H9 (cell line): ENCODE measurements around the gene TNIP1. TPM values are rescaled to one million over a fixed set of nuclear protein-coding genes. Genes with fewer than 3 reads are reported as not detected.

Experiments
- DNase-seq: peaks from one replicate; pipeline ENCODE4 v3.0.0-alpha.2; 2017
- H2AFZ ChIP-seq: one replicate; pipeline ENCODE4 v1.6.1; 2013; ENCODE audit warnings: mild to moderate bottlenecking, low read length, control low read depth, moderate library complexity
- H2AK5ac ChIP-seq: 2 replicates; pipeline ENCODE4 v1.6.1; 2013; ENCODE audit warnings: low read length, control low read depth, mixed read lengths; ENCODE audit not compliant: insufficient read length
- H2BK120ac ChIP-seq: one replicate; pipeline ENCODE4 v1.6.1; 2013; ENCODE audit warnings: low read depth, mild to moderate bottlenecking, low read length, control low read depth, inconsistent platforms; ENCODE audit not compliant: poor library complexity, severe bottlenecking
- H2BK12ac ChIP-seq: 2 replicates; pipeline ENCODE4 v1.6.1; 2013; ENCODE audit warnings: low read length, control low read depth, mixed read lengths, low read depth; ENCODE audit not compliant: insufficient read length
- H2BK15ac ChIP-seq: 2 replicates; pipeline ENCODE4 v1.6.1; 2013; ENCODE audit warnings: low read depth, low read length, control low read depth
- H2BK20ac ChIP-seq: one replicate; pipeline ENCODE4 v1.6.1; 2013; ENCODE audit warnings: low read depth, mild to moderate bottlenecking, low read length, control low read depth, inconsistent platforms; ENCODE audit not compliant: poor library complexity, severe bottlenecking
- H2BK5ac ChIP-seq: 2 replicates; pipeline ENCODE4 v1.6.1; 2013; ENCODE audit warnings: low read length, control low read depth, mixed read lengths; ENCODE audit not compliant: insufficient read length
- H3K14ac ChIP-seq: 2 replicates; pipeline ENCODE4 v1.6.1; 2013; ENCODE audit warnings: low read length, control low read depth; ENCODE audit not compliant: insufficient read depth
- H3K18ac ChIP-seq: 2 replicates; pipeline ENCODE4 v1.6.1; 2013; ENCODE audit warnings: low read depth, mild to moderate bottlenecking, mixed read lengths, low read length, control low read depth; ENCODE audit not compliant: insufficient read length
- H3K23ac ChIP-seq: 2 replicates; pipeline ENCODE4 v1.6.1; 2013; ENCODE audit warnings: low read length, control low read depth, mixed read lengths, low read depth; ENCODE audit not compliant: insufficient read length
- H3K23me2 ChIP-seq: 2 replicates; pipeline ENCODE4 v1.6.1; 2013; ENCODE audit warnings: low read depth, mild to moderate bottlenecking, mixed read lengths, low read length, control low read depth; ENCODE audit not compliant: insufficient read length, poor library complexity, severe bottlenecking
- H3K27ac ChIP-seq: 2 replicates; pipeline ENCODE4 v1.5.1; 2013; ENCODE audit warnings: low read length, control low read depth, mixed read lengths, low read depth; ENCODE audit not compliant: insufficient read length
- H3K27me3 ChIP-seq: 2 replicates; pipeline ENCODE4 v1.6.1; 2013; ENCODE audit warnings: low read length, control low read depth, inconsistent platforms; ENCODE audit not compliant: insufficient read depth
- H3K4ac ChIP-seq: 2 replicates; pipeline ENCODE4 v1.6.1; 2013; ENCODE audit warnings: low read depth, mild to moderate bottlenecking, control low read depth, inconsistent platforms, low read length, moderate library complexity
- H3K4me1 ChIP-seq: 2 replicates; pipeline ENCODE4 v1.6.1; 2013; ENCODE audit warnings: low read length, control low read depth, inconsistent platforms; ENCODE audit not compliant: insufficient read depth
- H3K4me2 ChIP-seq: 2 replicates; pipeline ENCODE4 v1.6.1; 2013; ENCODE audit warnings: low read length, control low read depth, mixed read lengths; ENCODE audit not compliant: insufficient read length, insufficient read depth
- H3K56ac ChIP-seq: 2 replicates; pipeline ENCODE4 v1.6.1; 2013; ENCODE audit warnings: low read depth, mild to moderate bottlenecking, mixed read lengths, low read length, control low read depth; ENCODE audit not compliant: insufficient read length
- H3K79me1 ChIP-seq: 2 replicates; pipeline ENCODE4 v1.6.1; 2013; ENCODE audit warnings: low read depth, mild to moderate bottlenecking, moderate library complexity, low read length, control low read depth, inconsistent platforms; ENCODE audit not compliant: insufficient read depth, poor library complexity, severe bottlenecking
- H3K79me2 ChIP-seq: 2 replicates; pipeline ENCODE4 v1.6.1; 2013; ENCODE audit warnings: low read length, control low read depth, inconsistent platforms; ENCODE audit not compliant: insufficient read depth
- H3K9ac ChIP-seq: 2 replicates; pipeline ENCODE4 v1.6.1; 2013; ENCODE audit warnings: low read length, control low read depth, mixed read lengths; ENCODE audit not compliant: insufficient read length; ENCODE audit errors: extremely low read depth
- H3K9me3 ChIP-seq: one replicate; pipeline ENCODE4 v1.6.1; 2013; ENCODE audit warnings: low read depth, low read length, inconsistent platforms; ENCODE audit not compliant: control insufficient read depth
- H3T11ph ChIP-seq: one replicate; pipeline ENCODE4 v1.6.1; 2013; ENCODE audit warnings: mild to moderate bottlenecking, low read length, control low read depth, inconsistent platforms
- H4K20me1 ChIP-seq: one replicate; pipeline ENCODE4 v1.6.1; 2013; ENCODE audit not compliant: control insufficient read depth, insufficient read length, insufficient read depth
- H4K5ac ChIP-seq: 2 replicates; pipeline ENCODE4 v1.6.1; 2013; ENCODE audit warnings: low read depth, mild to moderate bottlenecking, mixed read lengths, low read length, control low read depth; ENCODE audit not compliant: insufficient read length
- H4K8ac ChIP-seq: replicated peaks from 2 replicates; pipeline ENCODE4 v1.6.1; 2013; ENCODE audit warnings: low read length, control low read depth, mixed read lengths, low read depth; ENCODE audit not compliant: insufficient read length
- H4K91ac ChIP-seq: 2 replicates; pipeline ENCODE4 v1.6.1; 2013; ENCODE audit warnings: low read depth, mild to moderate bottlenecking, moderate library complexity, mixed read lengths, low read length, control low read depth; ENCODE audit not compliant: insufficient read length
- H3K27ac Mint-ChIP-seq, 3 experiments: 2 replicates in 2 of 3; 3 replicates in 1 of 3; pipeline ENCODE4 v1.8.0; 2020 to 2021; ENCODE audit warnings: mixed read lengths in 3 of 3, mild to moderate bottlenecking in 1 of 3, moderate library complexity in 1 of 3
- H3K27me3 Mint-ChIP-seq: 2 replicates; pipeline ENCODE4 v1.8.0; 2021; ENCODE audit warnings: low read depth, mild to moderate bottlenecking, moderate library complexity, mixed read lengths
- H3K36me3 Mint-ChIP-seq, 3 experiments: 2 replicates in 2 of 3; 3 replicates in 1 of 3; pipeline ENCODE4 v1.8.0; 2020 to 2021; ENCODE audit warnings: low read depth in 3 of 3, mixed read lengths in 3 of 3; ENCODE audit not compliant: insufficient read depth in 1 of 3
- H3K4me1 Mint-ChIP-seq, 2 experiments: 2 replicates each; pipeline ENCODE4 v1.8.0; 2020; ENCODE audit warnings: mixed read lengths in 2 of 2
- H3K4me3 Mint-ChIP-seq, 2 experiments: 2 replicates in 1 of 2; 3 replicates in 1 of 2; pipeline ENCODE4 v1.8.0; 2020 to 2021; ENCODE audit warnings: mild to moderate bottlenecking in 2 of 2, mixed read lengths in 2 of 2, moderate library complexity in 1 of 2
- H3K9me3 Mint-ChIP-seq, 2 experiments: 2 replicates in 1 of 2; 3 replicates in 1 of 2; pipeline ENCODE4 v1.8.0; 2020; ENCODE audit warnings: mild to moderate bottlenecking in 2 of 2, mixed read lengths in 2 of 2, moderate library complexity in 1 of 2
- WGBS: extraction: QIAGEN DNeasy Blood & Tissue Kit; methylation state at CpG from one replicate; pipeline ENCODE4 v1.1.7; 2013; ENCODE audit warnings: missing lambda C conversion rate, low lambda C conversion rate, mixed read lengths; ENCODE audit not compliant: insufficient read length; ENCODE audit errors: extremely low coverage; 5-methylcytosine and 5-hydroxymethylcytosine counted together
- total RNA-seq: library from RNA; stranded (reverse); gene quantifications from 2 replicates; pipeline ENCODE4 v1.2.1, GENCODE V29; 2021
- TF ChIP-seq, protein P1 (sequence below): fragments of 200-600 bp; sonication (generic); conservative IDR thresholded peaks from 3 replicates; pipeline ENCODE4 v1.8.0; 2021; ENCODE audit warnings: antibody characterized with exemption, mild to moderate bottlenecking

TNIP1 gene
- total RNA-seq, 1 experiment from 2014 or later = 40.8 TPM

DNA sequence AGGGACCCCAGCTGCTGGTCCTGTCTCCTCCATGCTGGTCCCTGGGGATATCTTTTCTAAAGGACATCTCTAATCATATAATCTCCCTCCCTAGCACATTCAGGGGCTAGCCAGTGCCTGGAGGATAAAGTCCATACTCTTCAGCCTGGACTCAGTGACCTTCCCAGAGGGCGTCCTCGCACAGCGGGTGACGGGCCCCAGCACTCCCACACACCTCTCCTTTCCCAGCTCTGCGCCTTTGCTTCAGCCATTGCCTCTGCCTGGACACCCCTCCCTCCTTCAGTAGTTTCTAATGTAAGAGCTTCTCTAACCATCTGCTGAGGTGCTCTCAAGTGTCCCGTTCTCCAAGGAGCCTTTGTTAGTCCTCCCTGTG is 15.2 kb upstream of the TNIP1 start:
- H3K4ac ChIP-seq = no peak overlapping the region
- H2BK15ac ChIP-seq = no peak overlapping the region
- no peaks in the 10 kb centered on the region for H3K23me2 ChIP-seq
- H3K23ac ChIP-seq = no peak overlapping the region
- no peak overlapping the region for H3T11ph ChIP-seq
- TF ChIP-seq, protein P1, sequence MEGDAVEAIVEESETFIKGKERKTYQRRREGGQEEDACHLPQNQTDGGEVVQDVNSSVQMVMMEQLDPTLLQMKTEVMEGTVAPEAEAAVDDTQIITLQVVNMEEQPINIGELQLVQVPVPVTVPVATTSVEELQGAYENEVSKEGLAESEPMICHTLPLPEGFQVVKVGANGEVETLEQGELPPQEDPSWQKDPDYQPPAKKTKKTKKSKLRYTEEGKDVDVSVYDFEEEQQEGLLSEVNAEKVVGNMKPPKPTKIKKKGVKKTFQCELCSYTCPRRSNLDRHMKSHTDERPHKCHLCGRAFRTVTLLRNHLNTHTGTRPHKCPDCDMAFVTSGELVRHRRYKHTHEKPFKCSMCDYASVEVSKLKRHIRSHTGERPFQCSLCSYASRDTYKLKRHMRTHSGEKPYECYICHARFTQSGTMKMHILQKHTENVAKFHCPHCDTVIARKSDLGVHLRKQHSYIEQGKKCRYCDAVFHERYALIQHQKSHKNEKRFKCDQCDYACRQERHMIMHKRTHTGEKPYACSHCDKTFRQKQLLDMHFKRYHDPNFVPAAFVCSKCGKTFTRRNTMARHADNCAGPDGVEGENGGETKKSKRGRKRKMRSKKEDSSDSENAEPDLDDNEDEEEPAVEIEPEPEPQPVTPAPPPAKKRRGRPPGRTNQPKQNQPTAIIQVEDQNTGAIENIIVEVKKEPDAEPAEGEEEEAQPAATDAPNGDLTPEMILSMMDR = no peak
- no peaks in the 10 kb centered on the region for H3K27me3 ChIP-seq
- H4K8ac ChIP-seq = no peak overlapping the region
- H4K91ac ChIP-seq = no peak overlapping the region
- Mint-ChIP-seq H3K36me3 (no peaks in the 10 kb centered on the region), H3K9me3 (no peaks in the 10 kb centered on the region), H3K27me3 (no peaks in the 10 kb centered on the region), H3K27ac (no peak overlapping the region; a peak in 1 of 7 replicates), H3K4me1 (peaks cover 36 to 38% of the 10 kb centered on the region in 2 experiments), H3K4me3 (no peak overlapping the region)
- no peak overlapping the region for H2BK120ac ChIP-seq
- H4K5ac ChIP-seq = no peak overlapping the region
- H3K9me3 ChIP-seq = no peaks in the 10 kb centered on the region
- H3K9ac ChIP-seq = no peak overlapping the region
- no CpG with 5 or more reads among the region's 6 CpGs for whole genome bisulfite sequencing
- no peak overlapping the region for H3K27ac ChIP-seq
- no peaks in the 10 kb centered on the region for H3K79me2 ChIP-seq
- H4K20me1 ChIP-seq = no peaks in the 10 kb centered on the region
- no peak overlapping the region for H3K18ac ChIP-seq
- H3K79me1 ChIP-seq = no peaks in the 10 kb centered on the region
- no peak overlapping the region for H2BK5ac ChIP-seq
- H2BK20ac ChIP-seq = no peak overlapping the region
- no peak overlapping the region for H3K56ac ChIP-seq
- no peak for DNase-seq
- no peak overlapping the region for H2BK12ac ChIP-seq
- no peak overlapping the region for H2AK5ac ChIP-seq
- no peak overlapping the region for H3K4me2 ChIP-seq
- no peak overlapping the region for H3K14ac ChIP-seq
- no peak overlapping the region for H2AFZ ChIP-seq
- H3K4me1 ChIP-seq = peaks cover 2% of the 10 kb centered on the region; the same call in 1 of the 2 replicates
